MM.1S (cell line): Measurements from ENCODE around the gene SS18L1.

Experiments used
- CTCF ChIP-seq: fragments of 300-600 bp; sonication (generic); IDR thresholded peaks from 2 replicates; pipeline ENCODE4 v1.5.1; 2016; ENCODE audit warnings: antibody characterized with exemption, low read length, mixed read lengths
- EZH2 ChIP-seq: fragments of 300-600 bp; sonication (generic); optimal IDR thresholded peaks from 2 replicates; pipeline ENCODE3; 2017; ENCODE audit warnings: low read depth, mild to moderate bottlenecking, antibody characterized with exemption, low read length, mixed read lengths

- TF ChIP-seq CTCF (no peak), EZH2 (no peak)
Observed at GRCh38 chr20:62170536-62170935, 27.0 kb downstream of the SS18L1 start.
